Calu3 (cell line): ENCODE measurements around the gene CEACAM3. TPM values are rescaled to one million over a fixed set of nuclear protein-coding genes. Genes with fewer than 3 reads are reported as not detected.

Experiments used
- BruUV-seq: library from RNA; stranded (reverse); fragments of 400-500 nt; replicated peaks from 2 replicates; lab custom pipeline; 2021; lab: Mats Ljungman, UMichigan
- CTCF ChIA-PET: fragments of 300-600 bp; sonication (Branson Sonifier 250); formaldehyde crosslinking; loops from one replicate; lab custom pipeline; 2022; ENCODE audit warnings: antibody characterized with exemption; lab: Charles Lee
- DNase-seq: peaks from one replicate; pipeline ENCODE4 v3.0.0; 2022
- H3K27ac Mint-ChIP-seq: one replicate; pipeline ENCODE4 v1.8.0; 2022; ENCODE audit warnings: mixed read lengths; ENCODE audit not compliant: unreplicated experiment
- H3K27me3 Mint-ChIP-seq: one replicate; pipeline ENCODE4 v1.8.0; 2022; ENCODE audit warnings: mixed read lengths; ENCODE audit not compliant: unreplicated experiment
- H3K36me3 Mint-ChIP-seq: one replicate; pipeline ENCODE4 v1.8.0; 2022; ENCODE audit warnings: mild to moderate bottlenecking, moderate library complexity, mixed read lengths; ENCODE audit not compliant: insufficient read depth, unreplicated experiment
- H3K4me1 Mint-ChIP-seq: one replicate; pipeline ENCODE4 v1.8.0; 2022; ENCODE audit warnings: mild to moderate bottlenecking, low read depth, mixed read lengths; ENCODE audit not compliant: unreplicated experiment
- H3K4me3 Mint-ChIP-seq: one replicate; pipeline ENCODE4 v1.8.0; 2022; ENCODE audit warnings: mild to moderate bottlenecking, low read depth, moderate library complexity, mixed read lengths; ENCODE audit not compliant: unreplicated experiment
- H3K9me3 Mint-ChIP-seq: one replicate; pipeline ENCODE4 v1.8.0; 2022; ENCODE audit warnings: low read depth, mixed read lengths; ENCODE audit not compliant: unreplicated experiment
- intact Hi-C: fragments of 100-400 bp; cut with micrococcal nuclease; formaldehyde crosslinking; loops from one replicate; pipeline ENCODE4 v1.10.0; 2022; ENCODE audit not compliant: unreplicated experiment
- total RNA-seq: library from RNA; stranded (reverse); gene quantifications from 2 replicates; pipeline ENCODE4 v1.2.3, GENCODE V29; 2022
- TF ChIP-seq, protein P1 (sequence below): fragments of 200-600 bp; IDR thresholded peaks from one replicate; pipeline ENCODE4 v1.8.0; 2022; ENCODE audit warnings: antibody characterized with exemption; ENCODE audit not compliant: unreplicated experiment

CEACAM3 gene
- total RNA-seq, 1 experiment from 2014 or later, result not detected

DNA sequence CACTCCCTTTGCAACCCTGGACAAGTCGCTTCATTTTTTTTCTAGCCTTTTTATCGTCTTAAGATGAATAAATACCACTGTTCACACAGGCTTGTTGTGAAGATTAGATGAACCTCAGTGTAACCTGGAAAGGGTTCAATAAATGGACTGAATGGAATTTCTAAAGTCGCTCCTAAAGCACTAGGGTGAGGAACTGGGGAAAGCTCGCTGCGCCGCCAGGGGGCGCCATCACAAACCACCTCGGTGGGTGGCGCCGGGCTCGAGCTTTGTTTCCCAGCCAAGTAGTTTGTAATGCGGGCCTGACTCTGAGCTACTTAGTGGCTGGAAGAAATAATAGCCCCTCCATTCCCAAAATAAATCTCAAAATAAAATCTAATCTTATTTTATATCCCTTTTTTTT, 43.2 kb upstream of the CEACAM3 start:
- CTCF ChIA-PET, result interaction anchor here (0.7 to 4.0 kb wide), 15 partner anchors 8 to 303 kb away, joined by 3 to 66 read pairs (median 5); partner anchors contain the start of genes CEACAM3 and RPS19
- Mint-ChIP-seq H3K27ac (no peak overlapping the region), H3K4me1 (peaks cover 62% of the 10 kb centered on the region), H3K4me3 (no peak overlapping the region), H3K9me3 (no peaks in the 10 kb centered on the region), H3K36me3 (peaks cover 12% of the 10 kb centered on the region), H3K27me3 (peaks cover 10% of the 10 kb centered on the region)
- BruUV-seq, result no TSS peak
- TF ChIP-seq, protein P1, sequence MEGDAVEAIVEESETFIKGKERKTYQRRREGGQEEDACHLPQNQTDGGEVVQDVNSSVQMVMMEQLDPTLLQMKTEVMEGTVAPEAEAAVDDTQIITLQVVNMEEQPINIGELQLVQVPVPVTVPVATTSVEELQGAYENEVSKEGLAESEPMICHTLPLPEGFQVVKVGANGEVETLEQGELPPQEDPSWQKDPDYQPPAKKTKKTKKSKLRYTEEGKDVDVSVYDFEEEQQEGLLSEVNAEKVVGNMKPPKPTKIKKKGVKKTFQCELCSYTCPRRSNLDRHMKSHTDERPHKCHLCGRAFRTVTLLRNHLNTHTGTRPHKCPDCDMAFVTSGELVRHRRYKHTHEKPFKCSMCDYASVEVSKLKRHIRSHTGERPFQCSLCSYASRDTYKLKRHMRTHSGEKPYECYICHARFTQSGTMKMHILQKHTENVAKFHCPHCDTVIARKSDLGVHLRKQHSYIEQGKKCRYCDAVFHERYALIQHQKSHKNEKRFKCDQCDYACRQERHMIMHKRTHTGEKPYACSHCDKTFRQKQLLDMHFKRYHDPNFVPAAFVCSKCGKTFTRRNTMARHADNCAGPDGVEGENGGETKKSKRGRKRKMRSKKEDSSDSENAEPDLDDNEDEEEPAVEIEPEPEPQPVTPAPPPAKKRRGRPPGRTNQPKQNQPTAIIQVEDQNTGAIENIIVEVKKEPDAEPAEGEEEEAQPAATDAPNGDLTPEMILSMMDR, result peak; percentile 96
- DNase-seq, result peak; percentile 89
- intact Hi-C loops, result loop anchor here (1.0 kb wide), 1 partner anchor 32 kb away; no protein-coding TSS in a partner anchor

DNA sequence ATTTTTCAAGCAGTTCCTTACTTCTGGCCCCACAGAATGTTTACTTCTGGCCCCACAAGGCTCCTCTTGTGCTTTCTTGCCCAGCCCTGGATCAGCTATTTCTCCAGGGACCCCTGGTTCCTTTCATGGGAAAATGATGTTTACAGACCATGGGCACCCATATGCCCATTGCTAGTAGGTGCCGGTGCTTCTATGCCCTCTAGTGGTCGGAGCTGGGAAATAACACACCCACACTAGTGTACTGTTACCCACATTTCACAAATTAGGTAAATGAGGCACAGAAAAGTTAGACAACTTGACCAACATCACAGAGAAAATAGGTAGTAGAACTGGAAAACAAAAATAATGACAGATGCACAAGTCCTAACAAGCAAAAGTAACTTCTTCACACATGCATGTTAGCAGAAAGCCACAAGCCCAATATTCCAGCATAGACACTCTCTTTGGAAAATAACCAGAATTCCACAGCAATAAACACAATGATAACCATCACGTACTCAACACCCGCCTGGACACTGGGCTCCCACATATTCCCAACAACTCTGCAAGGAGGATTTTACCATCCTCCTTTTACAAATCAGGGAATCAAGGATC, 42.4 kb upstream of the CEACAM3 start:
- H3K9me3 Mint-ChIP-seq, result no peaks in the 10 kb centered on the region
- peaks cover 71% of the 10 kb centered on the region for H3K4me1 Mint-ChIP-seq
- no peak overlapping the region for H3K4me3 Mint-ChIP-seq
- CTCF ChIA-PET, result interaction anchor here (0.6 to 4.0 kb wide), 12 partner anchors 9 to 373 kb away, joined by 3 to 66 read pairs (median 6); partner anchors contain the start of genes CEACAM3 and RPS19
- H3K27ac Mint-ChIP-seq, result peak overlapping the region; percentile 19
- H3K27me3 Mint-ChIP-seq, result peaks cover 1% of the 10 kb centered on the region
- peak; percentile 76 for DNase-seq
- peaks cover 12% of the 10 kb centered on the region for H3K36me3 Mint-ChIP-seq
- TF ChIP-seq, protein P1, result peak; percentile 56
- BruUV-seq, result no TSS peak
- intact Hi-C loops, result loop anchor here (1.0 kb wide), 1 partner anchor 31 kb away; no protein-coding TSS in a partner anchor

DNA sequence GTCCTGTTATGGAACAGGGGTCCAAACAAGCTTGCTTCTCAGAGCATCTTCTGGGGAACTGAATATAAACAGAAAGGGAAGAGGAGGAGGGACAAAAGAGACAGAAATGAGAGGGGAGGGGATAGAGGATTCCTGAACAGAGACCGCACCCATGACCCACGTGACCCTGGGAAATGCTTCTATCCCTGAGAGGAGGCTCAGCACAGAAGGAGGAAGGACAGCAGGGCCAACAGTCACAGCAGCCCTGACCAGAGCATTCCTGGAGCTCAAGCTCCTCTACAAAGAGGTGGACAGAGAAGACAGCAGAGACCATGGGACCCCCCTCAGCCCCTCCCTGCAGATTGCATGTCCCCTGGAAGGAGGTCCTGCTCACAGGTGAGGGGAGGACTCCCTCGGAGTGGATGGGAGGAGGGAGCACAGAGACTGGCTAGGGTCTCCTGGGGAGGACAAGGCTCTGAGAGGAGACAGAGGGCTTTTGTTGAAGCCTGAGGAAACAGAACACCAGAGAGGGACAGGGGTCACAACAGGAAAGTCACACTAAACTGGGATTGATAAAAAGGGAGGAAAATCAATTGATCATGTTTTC, 41.0 kb upstream of the CEACAM3 start, which contains the start of gene CEACAM6:
TSS of gene CEACAM6 (plus strand) at position 203 of the 586 bp plus-strand sequence. CDS start at position 312, 109 bp downstream.
- no TSS peak for BruUV-seq
- intact Hi-C loops, result no loop called here
- peaks cover 12% of the 10 kb centered on the region for H3K36me3 Mint-ChIP-seq
- peak within 1 kb of the TSS; percentile 40 for H3K4me3 Mint-ChIP-seq
- peak within 1 kb of the TSS; percentile 67 for H3K27ac Mint-ChIP-seq
- CTCF ChIA-PET, result interaction anchor here (0.6 to 4.0 kb wide), 8 partner anchors 17 to 1372 kb away, joined by 3 to 66 read pairs (median 4); partner anchors contain the start of gene CEACAM3
- no peaks in the 10 kb centered on the region for H3K9me3 Mint-ChIP-seq
- DNase-seq, result peak; percentile 24
- H3K4me1 Mint-ChIP-seq, result peaks cover 68% of the 10 kb centered on the region
- TF ChIP-seq, protein P1, result no peak
- H3K27me3 Mint-ChIP-seq, result no peaks in the 10 kb centered on the region

DNA sequence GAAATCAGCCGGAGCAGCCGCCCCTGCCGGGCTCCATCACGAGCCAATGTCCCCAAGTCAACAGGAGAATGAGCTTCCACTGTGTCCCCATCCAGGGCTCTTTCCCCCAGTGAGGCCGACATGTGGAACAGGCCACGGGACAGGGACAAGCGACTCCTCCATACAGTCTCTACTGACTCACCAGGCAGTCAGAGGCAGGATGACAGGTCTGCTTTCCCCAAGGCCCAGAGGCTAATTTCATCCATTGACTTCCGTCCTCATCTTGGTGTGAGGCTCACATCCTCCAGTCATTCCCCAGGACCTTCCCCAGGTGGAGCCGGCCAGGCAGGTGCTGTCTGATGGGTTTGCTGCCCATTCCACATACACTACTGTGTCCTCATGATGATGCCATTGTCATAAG, 37.5 kb upstream of the CEACAM3 start:
- no peak overlapping the region for H3K27ac Mint-ChIP-seq
- no peak for DNase-seq
- H3K4me3 Mint-ChIP-seq, result no peak overlapping the region
- TF ChIP-seq, protein P1, result no peak
- H3K9me3 Mint-ChIP-seq, result no peaks in the 10 kb centered on the region
- H3K27me3 Mint-ChIP-seq, result no peaks in the 10 kb centered on the region
- no TSS peak for BruUV-seq
- intact Hi-C loops, result no loop called here
- CTCF ChIA-PET, result no interaction called here
- peaks cover 12% of the 10 kb centered on the region for H3K36me3 Mint-ChIP-seq
- H3K4me1 Mint-ChIP-seq, result peaks cover 42% of the 10 kb centered on the region
